Stimulated activated effector memory CD8-positive, alpha-beta T cell treated with anti-CD3 and anti-CD28 coated beads, Interleukin-12 subunit alpha, Interleukin-12 subunit beta, amount 100 ng/mL, for 72 hours (primary cell): ENCODE data around the gene NOA1.
"Not testable (repeated sequence)": the region's sequence is repeated elsewhere in the genome, so short reads cannot be mapped to it uniquely, and the experiment has no call there.

Experiments
- ATAC-seq: fragments of 150-1000 bp; cut with Tn5 transposase; 2 replicates; pipeline ENCODE4 v1.10.0; 2021
- DNase-seq, 2 donors: peaks; one replicate each; pipeline ENCODE4 v3.0.0; 2021 to 2022; ENCODE audit warnings: low spot score in 2 of 2
- H3K27ac Mint-ChIP-seq: one replicate; pipeline ENCODE4 v1.8.0; 2022; ENCODE audit warnings: mild to moderate bottlenecking, mixed read lengths
- H3K36me3 Mint-ChIP-seq: one replicate; pipeline ENCODE4 v1.8.0; 2022; ENCODE audit warnings: mild to moderate bottlenecking, mixed read lengths
- H3K4me1 Mint-ChIP-seq: one replicate; pipeline ENCODE4 v1.8.0; 2022; ENCODE audit warnings: mixed read lengths
- H3K4me3 Mint-ChIP-seq: one replicate; pipeline ENCODE4 v1.8.0; 2022; ENCODE audit warnings: mild to moderate bottlenecking, mixed read lengths
- H3K9me3 Mint-ChIP-seq: one replicate; pipeline ENCODE4 v1.8.0; 2022; ENCODE audit warnings: mixed read lengths

The NOA1 gene

DNA sequence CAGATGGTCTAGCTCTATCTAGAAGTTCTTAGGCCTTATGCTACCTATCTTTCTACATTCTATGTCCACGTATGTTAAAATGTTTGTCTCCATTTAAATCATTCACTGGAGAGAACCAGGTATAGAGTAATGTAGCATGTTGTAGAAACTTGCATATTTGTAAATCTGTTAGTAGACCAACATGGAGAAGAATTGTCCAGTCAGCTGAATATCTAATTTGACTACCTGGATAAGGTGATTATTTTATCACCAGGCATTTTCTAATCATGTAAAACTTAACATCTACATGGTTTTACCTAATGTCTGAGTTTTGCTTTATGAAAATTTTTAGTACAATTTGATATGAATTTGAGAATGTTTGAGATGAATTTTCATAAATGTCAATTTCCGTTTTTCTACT lies 50.2 kb downstream of the NOA1 start:
- ATAC-seq (no peak), DNase-seq (no peak)
- Mint-ChIP-seq H3K4me3 (no peak overlapping the region), H3K36me3 (peaks cover 83% of the 10 kb centered on the region), H3K9me3 (no peaks in the 10 kb centered on the region), H3K4me1 (peaks cover 25% of the 10 kb centered on the region), H3K27ac (no peak overlapping the region)

DNA sequence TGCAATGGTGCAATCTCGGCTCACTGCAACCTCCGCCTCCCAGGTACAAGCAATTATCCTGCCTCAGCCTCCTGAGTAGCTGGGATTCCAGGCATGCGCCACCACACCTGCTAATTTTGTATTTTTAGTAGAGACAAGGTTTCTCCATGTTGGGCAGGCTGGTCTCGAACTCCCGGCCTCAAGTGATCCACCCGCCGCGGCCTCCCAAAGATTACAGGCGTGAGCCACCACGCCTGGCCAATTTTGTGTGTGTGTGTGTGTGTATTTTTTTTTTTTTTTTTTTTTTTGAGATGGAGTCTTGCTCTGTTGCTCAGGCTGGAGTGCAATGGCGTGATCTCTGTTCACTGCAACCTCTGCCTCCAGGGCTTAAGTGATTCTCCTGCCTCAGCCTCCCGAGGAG lies 62.4 kb downstream of the NOA1 start:
- H3K4me3 Mint-ChIP-seq, H3K9me3 Mint-ChIP-seq, DNase-seq, ATAC-seq, H3K27ac Mint-ChIP-seq: not testable (repeated sequence)
- H3K36me3 Mint-ChIP-seq, result peaks cover 88% of the 10 kb centered on the region
- peaks cover 38% of the 10 kb centered on the region for H3K4me1 Mint-ChIP-seq

DNA sequence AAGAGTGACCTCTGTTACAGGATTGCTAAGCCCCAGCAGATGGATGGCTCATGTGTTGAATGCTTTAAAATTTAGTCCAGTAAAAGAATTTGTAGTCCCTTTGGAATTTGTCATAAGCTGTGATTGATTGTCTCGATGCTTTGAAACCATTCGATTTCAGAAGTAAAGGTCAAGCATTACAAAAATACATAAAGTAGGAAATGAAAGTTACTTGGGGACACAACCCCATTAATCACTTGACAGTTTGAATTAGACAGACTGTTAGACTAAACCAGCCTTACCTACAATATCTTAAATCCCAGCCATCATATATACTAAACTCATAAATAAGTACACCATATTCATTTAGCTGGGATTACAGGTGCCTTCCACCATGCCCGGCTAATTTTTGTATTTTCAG lies 63.1 kb downstream of the NOA1 start:
- no peak for ATAC-seq
- H3K27ac Mint-ChIP-seq, result no peak overlapping the region
- peaks cover 42% of the 10 kb centered on the region for H3K4me1 Mint-ChIP-seq
- H3K36me3 Mint-ChIP-seq, result peaks cover 85% of the 10 kb centered on the region
- no peaks in the 10 kb centered on the region for H3K9me3 Mint-ChIP-seq
- H3K4me3 Mint-ChIP-seq, result no peak overlapping the region
- no peak for DNase-seq
